ENCODE measurements around the gene C1orf141.
A peak's percentile ranks its signal among the peaks of the same experiment; 100 is the strongest.
"Not testable (repeated sequence)": the region's sequence is repeated elsewhere in the genome, so short reads cannot be mapped to it uniquely, and the experiment has no call there.

Gene C1orf141

DNA sequence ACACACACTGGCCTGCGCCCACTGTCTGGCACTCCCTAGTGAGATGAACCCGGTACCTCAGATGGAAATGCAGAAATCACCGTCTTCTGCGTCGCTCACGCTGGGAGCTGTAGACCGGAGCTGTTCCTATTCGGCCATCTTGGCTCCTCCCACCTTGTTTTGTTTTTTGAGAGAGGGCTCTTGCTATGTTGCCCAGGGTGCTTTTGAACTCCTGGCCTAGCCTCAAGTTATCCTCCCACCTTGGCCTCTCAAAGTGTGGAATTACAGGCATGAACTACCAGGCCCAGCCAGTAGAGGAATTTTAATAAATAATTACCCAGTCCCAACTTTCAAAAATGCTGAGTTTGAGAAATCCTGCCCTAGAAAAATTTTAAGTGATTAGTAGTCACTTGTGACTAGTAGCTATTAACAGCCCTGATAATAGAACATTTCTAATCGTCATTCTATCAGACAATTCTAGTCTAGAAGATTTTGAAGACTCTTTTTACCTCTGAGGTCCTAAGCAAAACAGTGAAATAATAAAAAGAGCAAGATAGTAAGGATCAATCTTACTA is 49.9 kb downstream of the C1orf141 start:
- no peak for DNase-seq

DNA sequence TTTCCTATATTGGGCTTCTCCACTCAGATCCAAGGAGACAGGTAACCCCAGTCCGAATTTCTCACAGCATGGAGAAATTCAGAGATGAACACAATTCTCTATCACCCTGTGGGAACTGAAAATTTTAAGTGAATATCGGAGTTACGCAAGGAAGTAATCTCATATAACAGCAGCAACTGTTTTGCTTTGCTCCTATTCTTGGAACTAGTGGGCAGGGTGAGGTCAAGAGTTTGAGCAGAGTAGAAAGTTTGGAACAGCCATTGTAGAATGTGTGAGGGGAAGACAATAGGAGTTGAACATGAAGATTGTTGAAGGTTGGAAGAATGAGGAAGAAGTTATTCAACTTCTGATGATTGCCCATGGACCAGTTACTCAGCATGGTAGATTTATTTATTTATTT is 56.5 kb downstream of the C1orf141 start:
- DNase-seq, result no peak

DNA sequence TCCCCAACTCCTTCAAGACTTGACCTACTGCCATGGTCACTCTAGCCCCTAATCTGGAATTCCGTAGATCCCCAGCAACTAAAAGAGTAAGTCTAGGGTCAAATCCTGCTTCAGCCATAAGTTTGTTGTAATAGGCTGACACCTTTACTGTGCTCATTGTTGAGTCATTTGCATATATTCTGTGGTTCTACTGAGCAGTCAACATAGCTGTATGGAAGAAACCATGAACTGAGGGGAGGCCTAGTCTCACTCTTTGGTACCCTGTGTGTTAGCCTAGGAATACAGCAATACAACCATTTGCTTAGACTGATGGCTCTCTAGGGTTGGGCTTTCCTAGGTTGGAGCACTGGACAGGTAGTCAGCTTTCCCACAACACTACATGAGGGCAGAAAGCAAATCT is 57.2 kb downstream of the C1orf141 start:
- DNase-seq, result no peak

DNA sequence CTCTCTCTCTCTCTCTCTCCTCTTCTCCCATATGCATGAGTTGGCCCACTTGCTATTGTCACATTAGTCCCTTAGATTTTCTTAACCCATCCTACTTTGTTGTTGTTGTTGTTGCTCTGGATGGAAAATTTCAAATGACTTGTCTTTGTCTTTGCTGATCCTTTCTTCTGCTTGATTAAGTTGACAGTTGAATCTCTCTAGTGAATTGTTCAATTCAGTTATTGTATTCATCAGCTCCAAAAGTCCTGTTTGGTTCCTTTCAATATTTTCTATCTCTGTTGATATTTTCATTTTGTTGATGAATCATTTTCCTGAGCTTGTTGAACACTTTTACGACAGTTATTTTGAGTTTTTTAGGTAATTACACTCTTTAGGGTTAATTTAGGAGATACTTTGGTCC is 62.0 kb downstream of the C1orf141 start:
- DNase-seq, result no peak

DNA sequence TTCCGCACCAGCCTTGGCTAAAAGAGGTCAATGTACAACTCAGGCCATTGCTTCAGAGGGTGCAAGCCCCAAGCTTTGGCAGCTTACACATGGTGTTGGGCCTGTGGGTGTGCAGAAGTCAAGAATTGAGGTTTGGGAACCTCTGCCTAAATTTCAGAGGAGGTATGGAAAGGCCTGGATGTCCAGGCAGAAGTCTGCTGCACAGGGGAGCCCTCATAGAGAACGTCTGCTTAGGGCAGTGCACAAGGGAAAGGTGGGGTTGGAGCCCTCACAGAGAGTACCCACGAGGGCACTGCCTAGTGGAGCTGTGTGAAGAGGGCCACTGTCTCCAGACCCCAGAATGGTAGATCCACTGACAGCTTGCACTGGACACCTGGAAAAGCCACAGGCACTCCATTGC is 67.1 kb downstream of the C1orf141 start:
- not testable (repeated sequence) for DNase-seq

DNA sequence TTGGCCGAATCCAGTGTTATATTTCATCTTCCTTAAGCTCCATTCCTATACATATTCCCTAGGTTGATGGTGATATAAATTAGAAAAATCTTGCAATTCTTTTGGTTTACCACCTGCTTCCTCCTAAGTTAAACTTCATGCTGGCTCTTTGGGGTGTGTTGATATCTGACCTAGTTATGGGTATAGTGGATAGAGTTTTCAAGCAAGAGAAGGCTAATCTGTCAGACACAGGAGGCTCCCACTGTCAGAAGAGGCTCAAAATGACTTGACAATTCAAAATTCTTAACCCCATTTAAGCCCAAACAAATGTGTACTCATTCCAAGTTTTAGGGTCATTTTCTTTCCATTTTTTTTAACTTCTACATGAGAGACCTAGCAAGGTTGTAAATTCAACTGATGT is 72.4 kb downstream of the C1orf141 start:
- DNase-seq, result no peak

DNA sequence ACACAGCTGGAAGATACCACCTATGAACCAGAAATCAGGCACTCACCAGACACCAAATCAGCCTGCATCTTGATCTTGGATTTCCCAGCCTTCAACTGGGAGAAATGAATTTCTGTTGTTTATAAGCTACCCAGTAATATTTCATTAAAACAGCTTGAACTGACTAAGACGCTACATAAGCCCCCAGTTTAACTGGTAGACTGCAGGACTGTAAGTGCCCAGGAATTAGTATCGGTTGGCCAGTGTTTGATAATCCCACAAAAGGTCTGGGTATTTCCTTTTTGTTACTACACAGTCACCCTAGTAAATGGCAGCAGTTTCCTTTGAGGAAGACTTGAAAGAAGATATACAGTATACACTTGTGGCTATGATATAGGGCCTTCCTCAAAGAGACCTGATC is 73.5 kb downstream of the C1orf141 start:
- DNase-seq, result no peak

DNA sequence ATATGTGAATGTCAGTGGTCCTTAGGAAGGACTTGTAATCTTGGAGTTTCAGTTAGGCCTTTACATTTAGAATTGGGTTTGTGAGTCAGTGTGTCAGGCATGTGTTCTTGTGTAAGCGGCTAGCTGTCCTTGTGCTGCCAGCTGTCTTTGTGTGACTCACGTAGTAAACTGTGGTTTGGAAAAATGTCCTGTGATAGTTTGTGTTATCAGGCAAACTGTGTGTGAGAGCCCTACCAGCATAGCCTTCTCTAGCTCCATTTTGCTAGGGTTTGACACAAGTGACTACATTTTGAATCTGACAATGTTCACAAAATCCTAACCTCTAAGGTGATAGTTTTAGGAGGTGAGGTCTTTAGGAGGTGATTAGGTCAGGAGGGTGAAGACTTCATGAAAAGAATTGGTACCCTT is 74.0 kb downstream of the C1orf141 start:
- no peak for DNase-seq

DNA sequence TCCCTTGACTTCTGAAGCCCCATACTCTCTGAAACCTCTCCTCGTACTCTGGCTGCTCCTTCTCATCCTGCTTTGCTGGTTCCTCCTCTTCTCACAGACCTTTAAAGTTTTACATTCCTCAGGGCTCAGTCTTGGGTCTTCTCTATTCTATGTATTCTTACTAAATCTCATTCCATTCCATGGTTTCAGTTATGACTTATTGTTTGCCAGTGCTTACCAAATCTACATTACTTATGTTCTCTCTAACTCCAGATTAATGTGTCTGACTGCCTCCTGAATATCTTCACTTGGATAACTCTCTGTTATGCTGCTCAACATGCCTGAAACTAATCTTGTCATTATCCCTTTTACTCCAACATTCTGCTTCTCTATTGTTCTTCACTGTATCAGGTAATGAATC is 75.4 kb downstream of the C1orf141 start:
- DNase-seq, result no peak

DNA sequence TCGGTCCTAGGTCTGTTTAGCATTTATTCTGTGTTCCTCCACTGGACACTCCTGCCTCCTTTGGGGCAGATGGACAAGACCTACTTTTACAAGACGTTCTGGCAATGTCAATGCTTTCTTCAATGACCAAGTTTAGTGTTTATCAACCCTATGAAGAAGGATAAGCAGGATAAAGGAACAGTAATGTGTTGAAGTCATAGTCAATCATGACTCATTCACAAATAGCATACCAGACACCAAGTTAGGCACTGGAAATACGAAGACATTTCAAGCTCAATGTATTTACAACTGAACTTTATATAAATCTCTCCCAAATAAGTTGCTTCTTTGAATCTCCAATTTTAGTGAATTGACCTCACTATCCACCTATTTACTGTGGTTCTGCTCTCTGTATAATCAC is 76.0 kb downstream of the C1orf141 start:
- no peak for DNase-seq

DNA sequence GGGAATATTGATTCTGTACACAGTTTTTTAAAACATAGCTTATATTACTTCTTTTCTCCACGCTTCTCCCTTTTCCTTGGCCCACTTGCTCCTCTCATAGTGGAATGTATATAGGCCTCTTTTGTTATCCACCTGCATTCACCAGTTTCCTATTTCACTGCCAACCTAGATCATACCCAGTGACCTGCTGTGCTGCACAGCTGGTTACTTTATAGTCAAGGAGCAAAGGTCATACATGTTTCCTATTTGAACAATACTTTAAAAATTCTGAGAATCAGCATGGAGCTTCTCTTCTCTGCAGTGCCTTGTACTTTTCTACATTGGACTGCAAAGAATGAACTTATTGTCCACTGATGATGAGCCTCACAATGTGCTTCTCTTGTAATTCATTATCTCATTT is 76.5 kb downstream of the C1orf141 start:
- DNase-seq, result no peak

DNA sequence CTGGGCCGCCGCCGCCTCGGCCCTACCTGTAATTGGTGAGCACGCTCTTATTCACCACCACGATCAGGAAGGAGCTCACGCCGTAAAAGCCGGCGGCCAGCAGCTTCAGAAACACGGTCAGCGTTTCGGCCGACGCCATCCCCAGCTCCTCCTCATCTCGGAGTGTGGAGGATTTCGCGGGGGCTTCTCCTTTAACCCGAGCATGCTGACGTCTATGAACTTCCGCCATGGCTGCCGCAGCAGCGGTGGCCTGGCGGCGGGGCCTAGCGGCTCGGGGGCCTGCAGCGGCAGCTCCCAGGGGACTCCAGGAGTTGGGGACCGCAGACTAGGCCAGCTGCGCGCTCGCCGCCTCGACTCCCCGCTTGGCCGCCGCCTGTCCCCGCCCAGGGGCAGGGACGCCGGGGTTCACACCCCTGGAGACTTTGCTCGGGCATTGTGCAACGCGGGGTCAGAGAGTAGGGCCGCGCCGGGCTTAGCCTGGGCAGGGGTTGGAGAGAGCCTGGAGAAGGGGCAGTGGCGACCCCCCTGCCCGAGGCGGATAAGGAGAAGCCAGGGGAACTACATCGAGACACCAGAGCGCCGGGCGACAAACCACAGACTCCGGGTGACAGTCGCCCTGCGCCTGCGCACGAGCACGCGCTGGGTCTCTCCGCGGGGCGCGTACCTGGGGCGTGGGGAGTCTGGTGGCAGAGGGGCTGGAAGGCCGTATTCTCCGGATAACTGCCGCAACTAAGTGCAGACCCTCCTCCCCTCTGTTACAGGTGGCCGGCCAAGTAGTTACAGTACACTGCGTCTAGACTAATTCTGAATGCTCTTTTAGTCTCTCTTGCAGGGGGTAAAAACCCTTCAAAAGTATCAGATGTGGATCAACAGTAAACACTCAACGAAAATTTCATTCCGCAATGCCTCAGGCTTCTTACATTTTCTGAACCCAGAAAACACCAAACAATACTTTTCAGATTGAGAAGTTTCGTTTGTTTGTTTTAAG is 80.7 kb downstream of the C1orf141 start, which contains the start of gene SLC35D1:
Gene SLC35D1, minus strand, starts transcription at position 364 of the 988 bp plus-strand sequence. Its CDS starts 135 bp downstream, at position 229.
- DNase-seq, result peak; percentile 68

DNA sequence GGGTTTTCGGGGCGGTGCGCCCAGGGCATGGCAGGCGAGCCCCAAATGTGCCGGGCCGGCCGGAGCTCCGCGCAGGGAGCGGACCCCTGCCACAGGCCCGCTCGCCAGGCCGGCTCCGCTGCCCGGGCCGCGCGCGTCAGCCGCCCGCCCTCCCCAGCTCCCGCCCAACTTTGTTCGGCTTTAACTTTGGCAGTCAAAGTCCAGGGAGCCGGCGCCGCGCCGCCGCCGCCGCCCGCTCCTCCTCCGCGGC is 81.3 kb downstream of the C1orf141 start:
- peak; percentile 42 for DNase-seq

DNA sequence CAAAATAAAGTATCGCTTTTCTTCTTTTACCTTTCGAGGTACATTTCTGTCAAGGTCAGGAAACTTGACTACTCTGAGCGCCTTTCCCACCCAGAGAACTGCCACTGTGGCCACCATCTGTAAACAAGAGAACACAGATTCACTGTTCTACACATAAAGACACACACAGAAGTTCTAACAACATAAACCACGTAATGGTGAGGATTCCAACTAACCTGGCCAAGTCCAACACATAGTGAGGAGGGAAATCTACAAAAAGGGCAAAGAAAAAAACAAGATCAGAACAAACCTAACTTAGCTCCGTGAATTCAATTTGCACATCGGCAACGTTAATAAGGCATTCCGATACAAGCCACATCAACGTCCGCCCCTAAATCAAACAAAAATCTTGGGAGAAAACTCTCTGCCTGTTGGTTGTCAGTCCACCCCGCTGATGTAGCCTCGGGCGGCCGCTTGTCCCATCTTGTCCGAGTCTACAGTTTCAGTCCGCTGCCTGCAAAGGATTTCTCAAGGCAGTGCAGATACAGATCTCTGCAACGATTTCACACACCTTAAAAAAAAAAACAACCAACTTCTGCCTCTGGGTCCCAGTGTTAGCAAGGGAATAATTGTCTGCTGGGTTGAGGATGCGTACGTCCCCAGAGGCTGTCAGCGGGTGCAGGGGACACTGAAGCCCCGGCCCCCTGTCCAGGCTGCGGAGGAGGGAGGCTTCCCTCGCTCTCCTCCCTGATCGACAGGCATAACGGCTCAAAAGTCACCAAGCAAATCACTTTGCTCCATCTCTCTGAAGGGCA is 81.8 kb downstream of the C1orf141 start:
- no peak for DNase-seq

DNA sequence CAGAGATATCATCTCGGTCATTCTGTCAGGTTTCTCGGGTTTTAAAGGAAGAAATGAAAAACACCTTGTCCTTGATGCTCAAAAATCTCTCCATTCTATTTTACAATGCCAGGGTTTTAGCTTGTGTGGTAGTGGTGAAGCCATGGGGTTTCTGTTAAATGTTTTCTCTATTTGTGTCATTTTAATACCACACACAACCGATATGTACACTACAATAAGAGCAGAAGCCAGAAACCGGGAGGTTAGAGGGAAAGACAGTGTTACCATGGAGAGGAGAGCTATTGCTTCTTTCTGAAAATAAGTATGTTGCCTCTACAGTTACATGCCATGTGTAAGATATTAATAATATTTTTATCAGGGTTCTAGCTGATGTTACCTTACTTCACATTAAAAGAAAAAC is 83.6 kb downstream of the C1orf141 start:
- DNase-seq, result no peak

DNA sequence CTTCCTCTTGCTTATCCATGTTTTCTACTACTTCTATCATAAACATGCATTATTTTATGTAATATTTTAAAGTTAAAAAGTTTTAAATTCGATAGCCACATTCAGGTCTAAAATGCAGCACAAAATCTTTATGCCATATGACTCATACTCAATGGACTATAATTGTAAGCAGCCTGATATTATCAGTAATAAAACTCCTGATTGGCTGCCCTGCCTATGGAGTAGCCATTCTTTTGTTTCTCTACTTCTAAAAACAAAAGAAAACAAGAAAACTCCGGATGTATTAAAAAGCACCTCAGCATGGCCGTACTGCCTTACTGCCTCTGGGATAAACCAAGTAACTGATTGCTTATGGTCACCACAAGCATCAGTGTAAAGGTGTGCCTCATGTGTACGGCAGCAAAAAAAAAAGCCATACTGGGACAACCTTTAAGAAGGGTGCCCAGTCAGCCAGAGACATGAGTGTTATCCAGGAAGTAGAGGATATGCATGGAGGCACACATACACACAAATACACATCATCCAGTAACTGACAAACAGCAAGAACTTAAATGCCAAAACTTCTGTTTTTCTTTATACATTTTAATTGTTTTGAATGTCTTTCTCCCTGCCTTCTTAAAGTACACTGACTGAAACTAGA is 90.0 kb downstream of the C1orf141 start:
- no peak for DNase-seq

DNA sequence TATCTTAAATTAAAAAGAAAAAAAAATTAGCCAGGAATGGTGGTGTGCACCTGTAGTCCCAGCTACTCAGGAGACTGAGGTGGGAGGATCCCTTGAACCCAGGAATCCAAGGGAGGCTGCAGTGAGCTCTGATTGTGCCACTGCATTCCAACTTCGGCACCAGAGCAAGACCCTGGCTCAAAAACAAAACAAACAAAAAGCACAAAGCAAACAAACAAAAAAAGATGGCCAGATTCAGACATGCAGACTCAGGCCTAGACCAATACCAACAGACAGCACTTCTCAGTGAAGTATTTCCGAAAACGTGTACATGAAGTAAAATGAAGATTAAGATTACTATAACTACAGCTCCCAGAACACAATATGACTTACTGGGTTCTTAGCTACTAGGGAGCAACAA is 91.4 kb downstream of the C1orf141 start:
- no peak for DNase-seq

Measured in stimulated activated naive CD4-positive, alpha-beta T cell treated with Interleukin-2 at 50 U/mL for 16 hours (primary cell).